Measurements from ENCODE around the gene MAD1L1.

GRCh38 chr7:1985936-1986335 is 246.8 kb downstream of the MAD1L1 start:
- no peak for TF ChIP-seq CTCF (IDR thresholded peaks at IDR 0.05; ENCODE audit: insufficient read depth, low read depth, low read length)
- TF ChIP-seq EZH2 (IDR thresholded peaks at IDR 0.05; ENCODE audit: insufficient read depth, low read length) = no peak
